ENCODE measurements around the gene MCTP1. TPM values are rescaled to one million over a fixed set of nuclear protein-coding genes. Genes with fewer than 3 reads are reported as not detected.

MCTP1 gene
- polyA plus RNA-seq, 1 donor (not counting 4 experiments of a cell fraction or from before 2014, with no cell fraction given), result 4.9 TPM

DNA sequence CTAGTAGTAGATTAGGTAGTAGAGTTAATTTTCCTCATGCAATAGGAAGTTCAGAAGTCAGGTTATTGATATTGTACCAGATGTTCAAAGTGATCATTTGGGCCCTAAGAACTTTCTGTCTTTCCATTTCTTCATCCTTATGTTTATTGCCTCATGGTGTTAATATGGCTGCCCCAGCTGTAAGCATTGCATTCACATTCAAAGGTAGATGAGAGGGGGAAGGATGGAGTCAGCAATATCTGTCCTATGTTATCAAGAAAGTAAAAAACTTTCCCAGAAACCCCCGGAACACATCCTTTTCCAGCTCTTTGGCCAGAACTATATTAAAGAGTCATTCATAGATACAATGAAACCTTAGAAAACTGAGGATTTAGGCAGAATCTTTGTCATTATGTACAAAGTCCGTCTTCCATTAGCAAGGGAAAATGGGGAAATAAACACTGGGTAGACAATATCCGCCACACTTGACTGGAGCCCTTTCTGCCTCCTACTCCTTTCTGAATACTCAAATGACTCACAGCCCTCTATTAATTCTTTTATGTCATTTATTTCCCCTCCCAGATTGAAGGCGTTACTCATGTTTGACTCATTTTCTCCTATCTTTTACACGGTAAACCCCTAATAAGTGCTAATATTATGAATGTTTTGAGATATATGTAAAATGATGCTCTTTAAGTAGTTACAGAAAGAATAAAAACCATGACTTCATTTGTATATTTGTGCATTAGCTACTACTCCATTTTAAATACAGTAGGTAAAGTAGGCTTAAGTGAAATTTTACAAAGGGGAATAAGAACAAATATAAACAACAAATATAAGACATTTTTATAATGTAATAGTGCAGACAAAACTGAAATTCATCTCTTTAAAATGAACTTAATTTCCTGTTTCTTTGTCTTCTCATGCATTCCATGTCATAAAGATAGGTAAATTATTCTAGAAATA, 538.8 kb downstream of the MCTP1 start:
- dilution Hi-C loops (cut with MboI; ENCODE audit: extremely low pct_ligation_motif_present, low sequenced_read_pairs), result no loop called here
- TF ChIP-seq EZH2 (IDR thresholded peaks at IDR 0.05; ENCODE audit: low read length) (no peak), CTCF (optimal IDR thresholded peaks at IDR 0.05 in 1 of 3, IDR thresholded peaks at IDR 0.05 in 1 of 3, conservative IDR thresholded peaks at IDR 0.05 in 1 of 3; ENCODE audit: extremely low read depth in 1 of 3, insufficient read depth in 2 of 3, low read length in 3 of 3) (no peak)
- Histone ChIP-seq H3K4me3 (ENCODE audit: control insufficient read depth in 2 of 3, extremely low read depth in 1 of 3, insufficient read depth in 2 of 3, low read depth in 1 of 3, low read length in 3 of 3) (no peak overlapping the region), H2AFZ (ENCODE audit: control insufficient read depth, low read length) (no peak overlapping the region), H4K20me1 (ENCODE audit: control insufficient read depth, extremely low read depth, insufficient read depth, low read length) (no peaks in the 10 kb centered on the region), H3K79me2 (ENCODE audit: control insufficient read depth, insufficient read depth, low read length) (no peaks in the 10 kb centered on the region), H3K27ac (ENCODE audit: control insufficient read depth, insufficient read depth, low read length) (no peak overlapping the region), H3K9ac (ENCODE audit: control insufficient read depth, extremely low read depth, insufficient read depth, low read length) (no peak overlapping the region), H3K9me1 (ENCODE audit: control insufficient read depth, extremely low read depth, insufficient read depth, low read length) (no peaks in the 10 kb centered on the region), H3K4me1 (ENCODE audit: control insufficient read depth, extremely low read depth, insufficient read depth, low read length) (peaks cover 3% of the 10 kb centered on the region), H3K36me3 (ENCODE audit: control insufficient read depth in 2 of 2, extremely low read depth in 1 of 2, insufficient read depth in 2 of 2, low read length in 2 of 2) (no peaks in the 10 kb centered on the region), H3K9me3 (ENCODE audit: control insufficient read depth, low read depth, low read length) (no peaks in the 10 kb centered on the region), H3K4me2 (ENCODE audit: control insufficient read depth, extremely low read depth, insufficient read depth, low read depth, low read length) (no peak overlapping the region), H3K27me3 (ENCODE audit: control insufficient read depth, extremely low read depth, insufficient read depth, low read length) (no peaks in the 10 kb centered on the region)
- FAIRE-seq (no peak), DNase-seq (ENCODE audit: low read depth, low spot score) (no peak)

GRCh38 chr5:94744906-94745305, 540.0 kb downstream of the MCTP1 start:
- Histone ChIP-seq H2AFZ (ENCODE audit: control insufficient read depth, low read length) (no peak overlapping the region), H3K79me2 (ENCODE audit: control insufficient read depth, insufficient read depth, low read length) (no peaks in the 10 kb centered on the region), H3K4me2 (ENCODE audit: control insufficient read depth, extremely low read depth, insufficient read depth, low read depth, low read length) (no peak overlapping the region), H4K20me1 (ENCODE audit: control insufficient read depth, extremely low read depth, insufficient read depth, low read length) (no peaks in the 10 kb centered on the region), H3K9me1 (ENCODE audit: control insufficient read depth, extremely low read depth, insufficient read depth, low read length) (no peaks in the 10 kb centered on the region), H3K9ac (ENCODE audit: control insufficient read depth, extremely low read depth, insufficient read depth, low read length) (no peak overlapping the region), H3K36me3 (ENCODE audit: control insufficient read depth in 2 of 2, extremely low read depth in 1 of 2, insufficient read depth in 2 of 2, low read length in 2 of 2) (no peaks in the 10 kb centered on the region), H3K9me3 (ENCODE audit: control insufficient read depth, low read depth, low read length) (no peaks in the 10 kb centered on the region), H3K4me3 (ENCODE audit: control insufficient read depth in 2 of 3, extremely low read depth in 1 of 3, insufficient read depth in 2 of 3, low read depth in 1 of 3, low read length in 3 of 3) (no peak overlapping the region), H3K4me1 (ENCODE audit: control insufficient read depth, extremely low read depth, insufficient read depth, low read length) (peaks cover 3% of the 10 kb centered on the region), H3K27me3 (ENCODE audit: control insufficient read depth, extremely low read depth, insufficient read depth, low read length) (no peaks in the 10 kb centered on the region), H3K27ac (ENCODE audit: control insufficient read depth, insufficient read depth, low read length) (no peak overlapping the region)
- TF ChIP-seq CTCF (optimal IDR thresholded peaks at IDR 0.05 in 1 of 3, IDR thresholded peaks at IDR 0.05 in 1 of 3, conservative IDR thresholded peaks at IDR 0.05 in 1 of 3; ENCODE audit: extremely low read depth in 1 of 3, insufficient read depth in 2 of 3, low read length in 3 of 3) (no peak), EZH2 (IDR thresholded peaks at IDR 0.05; ENCODE audit: low read length) (no peak)
- FAIRE-seq (no peak), DNase-seq (ENCODE audit: low read depth, low spot score) (no peak)
- dilution Hi-C loops (cut with MboI; ENCODE audit: extremely low pct_ligation_motif_present, low sequenced_read_pairs), result no loop called here
